GM19035 (cell line): ENCODE measurements around the gene MAPK8.
"Not testable (repeated sequence)": the region's sequence is repeated elsewhere in the genome, so short reads cannot be mapped to it uniquely, and the experiment has no call there.

ENCODE experiments used
- ATAC-seq: cut with Tn5 transposase; IDR thresholded peaks from one replicate; pipeline ENCODE4 v1.9.1; 2021; ENCODE audit not compliant: unreplicated experiment

Gene MAPK8

DNA sequence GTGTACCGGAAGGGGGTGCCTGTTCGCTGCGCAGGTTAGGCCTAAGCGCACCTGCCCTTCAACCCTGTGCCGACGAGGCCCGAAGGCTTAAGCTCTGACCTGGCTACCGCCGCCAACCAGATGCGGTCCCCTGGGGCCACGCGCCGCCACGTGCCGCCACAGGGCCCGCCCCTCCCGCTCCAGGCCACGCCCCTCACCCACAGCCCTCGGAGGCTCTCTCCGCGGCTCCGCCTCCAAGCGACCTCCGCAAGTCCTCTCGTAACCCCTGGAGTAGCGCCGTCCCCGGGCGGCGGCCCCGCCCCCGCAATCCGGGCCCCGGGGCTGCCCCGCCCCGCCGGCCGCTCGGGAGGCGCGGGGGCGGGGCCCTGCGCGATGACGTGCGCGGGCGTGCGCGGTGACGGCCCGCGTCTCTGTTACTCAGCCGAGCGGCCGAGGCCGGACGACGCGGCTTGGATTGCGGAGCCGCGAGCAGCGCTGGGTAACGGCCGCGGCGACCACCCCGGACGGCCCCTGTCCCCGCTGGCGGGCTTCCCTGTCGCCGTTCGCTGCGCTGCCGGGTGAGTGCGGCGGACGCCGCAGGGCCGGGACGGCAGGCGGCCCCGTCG, at the start of gene MAPK8:
TSS of gene MAPK8 (plus strand) at position 413 of the 605 bp plus-strand sequence. CDS start 94,984 bp downstream, outside the sequence.
- peak; percentile 81 for ATAC-seq

DNA sequence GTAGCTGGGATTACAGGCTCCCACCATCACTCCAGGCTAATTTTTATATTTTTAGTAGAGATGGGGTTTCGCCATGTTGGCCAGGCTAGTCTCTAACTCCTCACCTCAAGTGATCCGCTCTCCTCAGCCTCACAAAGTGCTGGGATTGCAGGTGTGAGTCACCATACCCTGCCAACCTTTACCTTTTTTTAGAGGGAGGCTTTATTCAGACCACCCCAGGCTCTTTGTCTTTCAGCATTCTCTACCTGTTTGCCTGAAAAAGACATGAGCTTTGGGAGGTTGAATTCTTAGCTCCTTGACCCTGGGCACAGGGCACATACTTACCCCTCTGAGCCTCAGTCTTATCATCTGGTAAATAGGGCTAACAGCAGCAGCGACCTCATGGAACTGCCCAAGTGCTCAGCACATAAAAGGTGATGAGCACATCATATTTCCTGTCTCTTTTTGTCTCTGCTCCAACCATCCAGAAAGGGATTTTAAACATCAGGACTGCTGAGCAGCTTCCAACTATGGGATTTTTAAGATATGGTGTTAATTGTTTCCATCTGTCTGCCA, 49.0 kb upstream of the MAPK8 start:
- no peak for ATAC-seq

- no peak for ATAC-seq
Measured at GRCh38 chr10:48258105-48258504, 48.4 kb upstream of the MAPK8 start.

- no peak for ATAC-seq
Measured at GRCh38 chr10:48266528-48266927, 39.9 kb upstream of the MAPK8 start.

- ATAC-seq = no peak
Measured at GRCh38 chr10:48271047-48271730, 35.3 kb upstream of the MAPK8 start.

- ATAC-seq = no peak
Measured at GRCh38 chr10:48272682-48273081, 33.8 kb upstream of the MAPK8 start.

- no peak for ATAC-seq
Measured at GRCh38 chr10:48273741-48274140, 32.7 kb upstream of the MAPK8 start.

DNA sequence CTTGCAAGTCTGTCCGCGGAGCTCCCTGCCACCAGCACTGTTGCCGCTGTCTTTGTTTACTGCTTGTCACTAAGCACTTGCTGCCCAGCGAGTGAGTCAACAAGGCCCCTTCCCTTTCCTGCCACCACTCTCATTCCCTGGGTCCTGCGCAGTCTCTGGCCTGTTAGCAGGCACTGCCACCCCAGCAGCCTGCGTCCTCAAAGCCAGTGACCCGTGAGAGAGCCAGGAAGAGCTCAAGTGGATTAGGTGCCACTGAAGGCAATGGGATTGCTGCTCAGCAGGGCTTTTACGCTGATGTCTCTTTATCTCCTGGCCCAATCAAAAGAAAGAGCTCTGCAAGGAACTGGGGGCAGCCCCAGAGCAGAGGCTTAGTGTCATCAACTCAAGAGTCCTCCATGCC, 31.8 kb upstream of the MAPK8 start, which contains the start of gene FRMPD2:
TSS of gene FRMPD2 (minus strand) at position 61 of the 400 bp plus-strand sequence. CDS start 129 bp downstream, outside the sequence.
- ATAC-seq = no peak

GRCh38 chr10:48277093-48277492, 29.4 kb upstream of the MAPK8 start:
- ATAC-seq = no peak

DNA sequence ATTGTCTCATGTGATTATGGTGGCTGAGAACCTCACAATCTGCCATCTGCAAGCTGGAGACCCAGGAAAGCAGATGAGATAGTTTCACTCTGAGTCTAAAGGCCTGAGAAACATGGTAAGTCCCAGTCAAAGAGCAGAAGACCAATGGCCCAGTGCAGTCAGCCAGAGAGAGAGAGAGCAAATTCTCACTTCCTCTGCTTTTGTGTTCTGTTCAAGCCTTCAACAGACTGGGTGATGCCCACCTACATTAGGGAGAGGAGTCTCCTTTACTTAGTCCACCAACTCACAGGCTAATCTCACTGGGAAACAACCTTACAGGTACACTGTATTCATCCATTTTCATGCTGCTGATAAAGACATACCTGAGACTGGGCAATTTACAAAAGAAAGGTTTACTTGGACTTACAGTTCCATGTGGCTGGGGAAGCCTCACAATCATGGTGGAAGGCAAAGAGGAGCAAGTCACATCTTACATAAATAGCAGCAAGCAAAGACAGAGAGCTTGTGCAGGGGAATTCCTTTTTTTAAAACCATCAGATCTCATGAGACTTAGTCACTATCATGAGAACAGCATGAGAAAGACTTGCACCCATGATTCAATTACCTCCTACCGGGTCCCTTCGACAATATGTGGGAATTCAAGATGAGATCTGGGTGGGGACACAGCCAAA, 27.3 kb upstream of the MAPK8 start:
- ATAC-seq = peak; percentile 81

DNA sequence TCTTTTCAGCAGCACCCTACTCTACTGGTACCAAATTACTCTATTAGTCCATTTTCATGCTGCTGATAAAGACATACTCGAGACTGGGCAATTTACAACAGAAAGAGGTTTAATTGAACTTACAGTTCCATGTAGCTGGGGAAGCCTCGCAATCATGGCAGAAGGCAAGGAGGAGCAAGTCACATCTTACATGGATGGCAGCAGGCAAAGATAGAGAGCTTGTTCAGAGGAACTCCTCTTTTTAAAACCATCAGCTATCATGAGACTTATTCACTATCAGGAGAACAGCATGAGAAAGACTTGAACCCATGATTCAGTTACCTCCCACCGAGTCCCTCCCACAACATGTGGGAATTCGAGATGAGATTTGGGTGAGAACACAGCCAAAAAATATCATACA, 24.8 kb upstream of the MAPK8 start:
- ATAC-seq = not testable (repeated sequence)

- ATAC-seq = peak; percentile 68
Measured at GRCh38 chr10:48282829-48283228, 23.6 kb upstream of the MAPK8 start.

DNA sequence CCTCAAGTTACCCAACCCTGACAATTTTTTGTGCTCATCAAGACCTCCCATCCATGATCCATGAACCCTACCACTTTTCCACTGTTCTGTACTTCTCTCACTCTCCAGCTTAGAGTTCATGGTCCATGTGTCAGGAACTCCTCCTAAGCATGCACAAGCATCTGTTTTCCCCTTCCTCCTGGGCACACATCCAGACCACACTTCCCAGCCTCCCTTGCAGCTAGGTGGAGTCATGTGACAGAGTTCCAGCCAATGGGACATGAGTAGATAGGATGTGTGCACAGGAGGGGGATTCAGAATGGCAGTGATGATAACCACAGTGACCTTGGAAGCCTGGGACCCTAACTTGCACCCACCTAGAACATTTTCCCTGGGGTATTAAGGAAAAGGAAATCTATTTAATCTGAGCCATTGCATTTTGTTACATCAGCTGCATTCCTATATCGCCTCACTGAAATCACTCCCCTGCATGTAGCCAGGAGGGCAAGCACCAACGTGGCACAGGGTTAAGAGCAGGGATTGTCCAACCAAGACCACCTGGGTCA, 22.4 kb upstream of the MAPK8 start:
- no peak for ATAC-seq

DNA sequence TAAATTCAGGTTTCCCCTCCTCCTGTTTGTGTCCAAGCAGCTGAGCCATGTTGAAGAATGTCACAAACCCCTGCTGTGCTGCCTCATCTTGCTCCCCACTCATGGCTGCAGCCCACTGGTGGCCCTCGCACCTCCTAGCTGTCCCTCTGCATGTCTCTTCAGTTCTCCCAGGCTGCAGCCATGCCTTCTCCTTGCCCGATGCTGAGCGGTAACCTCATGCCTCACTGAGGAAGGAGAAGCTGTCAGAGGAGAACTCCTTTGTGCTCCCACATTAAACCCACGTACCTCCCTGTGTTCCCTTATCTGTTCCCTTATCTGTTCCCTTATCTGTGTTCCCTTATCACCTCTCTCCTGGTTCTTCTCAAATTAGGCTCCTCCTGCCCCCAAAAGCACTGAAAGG, 21.7 kb upstream of the MAPK8 start:
- no peak for ATAC-seq

GRCh38 chr10:48285710-48286109, 20.8 kb upstream of the MAPK8 start:
- no peak for ATAC-seq

- ATAC-seq = no peak
Measured at GRCh38 chr10:48286356-48286755, 20.1 kb upstream of the MAPK8 start.

GRCh38 chr10:48287417-48288391, 18.8 kb upstream of the MAPK8 start:
- no peak for ATAC-seq

DNA sequence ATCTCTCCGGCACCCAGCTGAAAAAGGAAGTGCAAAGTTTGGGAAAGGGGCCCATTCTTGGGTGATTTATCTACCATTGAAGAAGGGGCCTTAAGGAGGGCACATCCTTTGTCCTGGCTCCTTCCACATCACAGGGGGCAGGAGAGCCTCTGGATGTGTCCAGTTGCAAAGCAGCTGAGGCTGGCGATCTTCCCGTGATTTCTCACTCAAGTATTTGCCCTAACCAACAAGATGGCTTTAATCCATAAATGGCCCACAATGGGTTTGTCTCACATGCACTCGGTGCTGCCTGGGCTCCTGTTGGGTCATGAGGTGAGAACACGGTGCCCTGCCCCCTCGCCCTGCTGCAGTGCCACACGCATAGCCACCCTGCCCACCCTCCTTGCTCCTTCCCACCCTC, 17.8 kb upstream of the MAPK8 start:
- ATAC-seq = no peak

DNA sequence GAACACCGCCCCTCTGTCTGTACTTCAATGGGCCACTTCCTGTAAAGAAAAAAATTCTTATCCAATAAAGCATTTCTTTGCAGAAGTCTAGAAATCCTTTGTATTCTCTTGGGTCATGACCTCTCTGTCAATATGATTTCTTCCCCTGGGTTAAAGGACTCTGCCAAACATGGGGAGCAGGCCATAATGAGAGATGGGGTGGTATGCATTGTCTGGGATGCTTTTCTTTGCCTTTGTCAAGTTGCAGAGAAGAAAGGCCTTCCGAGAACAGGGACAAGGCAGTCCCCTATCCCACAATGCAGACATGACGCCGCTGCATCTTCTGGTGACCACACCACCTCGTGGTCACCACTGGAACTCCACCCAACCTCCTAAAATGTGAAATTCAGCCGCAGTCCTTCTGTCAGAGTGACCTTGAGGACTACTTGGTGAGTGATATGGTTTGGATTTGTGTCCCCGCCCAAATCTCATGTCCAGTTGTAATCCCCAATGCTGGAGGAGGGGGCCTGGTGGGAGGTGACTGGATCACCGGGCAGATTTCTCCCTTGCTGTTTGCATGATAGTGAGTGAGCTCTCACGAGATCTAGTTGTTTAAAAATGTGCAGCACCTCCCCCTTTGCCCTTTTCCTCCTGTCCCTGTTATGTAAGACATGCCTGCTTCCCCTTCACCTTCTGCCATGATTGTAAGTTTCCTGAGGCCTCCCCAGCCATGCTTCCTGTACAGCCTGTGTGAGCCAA, 16.8 kb upstream of the MAPK8 start:
- ATAC-seq = no peak

GRCh38 chr10:48290286-48290685, 16.2 kb upstream of the MAPK8 start:
- ATAC-seq = no peak
